Spleen (tissue), 11 donors: ENCODE measurements around the gene PRMT9. TPM values are rescaled to one million over a fixed set of nuclear protein-coding genes. Genes with fewer than 3 reads are reported as not detected.

Source experiments
- DNase-seq: peaks from one replicate; pipeline ENCODE4 v3.0.0-alpha.2; 2020
- H3K27ac ChIP-seq, 8 donors: fragments of 200-600 bp; sonication (generic) in 7 of 8; 1 replicate in 4 of 8; 2 replicates in 4 of 8; pipeline versions ENCODE4 v1.5.0 to v1.8.0; 2016 to 2021; ENCODE audit warnings: inconsistent platforms in 4 of 8, mild to moderate bottlenecking in 4 of 8, moderate library complexity in 1 of 8
- H3K27me3 ChIP-seq, 7 donors: fragments of 200-600 bp; sonication (generic) in 6 of 7; replicated peaks in 1 of 7; 1 replicate in 4 of 7; 2 replicates in 3 of 7; pipeline versions ENCODE4 v1.5.0 to v1.8.0; 2016 to 2021; ENCODE audit warnings: inconsistent platforms in 3 of 7, mild to moderate bottlenecking in 1 of 7
- H3K36me3 ChIP-seq, 6 donors: fragments of 200-600 bp; sonication (generic) in 5 of 6; 1 replicate in 4 of 6; 2 replicates in 2 of 6; pipeline versions ENCODE4 v1.5.0 to v1.8.0; 2016 to 2021; ENCODE audit warnings: inconsistent platforms in 2 of 6
- H3K4me1 ChIP-seq, 6 donors: fragments of 200-600 bp; sonication (generic) in 5 of 6; 1 replicate in 3 of 6; 2 replicates in 3 of 6; pipeline versions ENCODE4 v1.5.0 to v1.8.0; 2016 to 2021; ENCODE audit warnings: inconsistent platforms in 3 of 6
- H3K4me3 ChIP-seq, 8 donors: fragments of 200-600 bp; sonication (generic) in 7 of 8; 1 replicate in 4 of 8; 2 replicates in 4 of 8; pipeline versions ENCODE4 v1.5.0 to v1.8.0; 2016 to 2021; ENCODE audit warnings: inconsistent platforms in 4 of 8, mild to moderate bottlenecking in 4 of 8, moderate library complexity in 2 of 8
- H3K9me3 ChIP-seq, 8 donors: fragments of 200-600 bp; sonication (generic) in 7 of 8; 1 replicate in 4 of 8; 2 replicates in 4 of 8; pipeline versions ENCODE4 v1.5.0 to v1.8.0; 2016 to 2021; ENCODE audit warnings: inconsistent platforms in 4 of 8
- CTCF ChIP-seq, 11 experiments: fragments of 200-600 bp in 7 of 11; fragments of 450-650 bp in 4 of 11; sonication (generic) in 4 of 11; IDR thresholded peaks in 8 of 11; conservative IDR thresholded peaks in 3 of 11; 1 replicate in 7 of 11; 2 replicates in 4 of 11; pipeline versions ENCODE4 v1.4.0 to v1.8.0; 2016 to 2021; ENCODE audit warnings: antibody characterized with exemption in 11 of 11, inconsistent platforms in 4 of 11, mild to moderate bottlenecking in 1 of 11
- POLR2A ChIP-seq, 3 donors: fragments of 450-650 bp; IDR thresholded peaks; one replicate each; pipeline ENCODE4 v1.5.1; 2017; ENCODE audit warnings: antibody characterized with exemption in 3 of 3, mild to moderate bottlenecking in 1 of 3
- POLR2AphosphoS5 ChIP-seq, 3 donors: sonication (generic); formaldehyde crosslinking; IDR thresholded peaks; one replicate each; pipeline ENCODE4 v1.5.1; 2017; ENCODE audit warnings: antibody characterized with exemption in 3 of 3
- WGBS, 5 donors: extraction: QIAGEN DNeasy Blood & Tissue Kit in 3 of 5; methylation state at CpG; one replicate each; pipeline versions ENCODE4 v1.1.5 to v1.1.7; 2013 to 2018; 5-methylcytosine and 5-hydroxymethylcytosine counted together
- intact Hi-C: fragments of 100-400 bp; cut with DNase I; formaldehyde crosslinking; loops from one replicate; pipeline ENCODE4 v1.15.0; 2023; ENCODE audit warnings: low total_unique reads
- polyA plus RNA-seq, 3 donors: library from polyadenylated mRNA; stranded (reverse); fragments of 200-250 nt; gene quantifications; one replicate each; pipeline ENCODE4 v1.2.1, GENCODE V29; 2013
- total RNA-seq, 7 donors: library from RNA; depleted of rRNA in 3 of 7; stranded (reverse); fragments of >200 nt in 3 of 7; fragmentation: NEBNext Ultra II Directional in 4 of 7; extraction: Animal tissue kit (Norgen Biotek cat#: 25700) in 4 of 7; gene quantifications; one replicate each; pipeline versions ENCODE4 v1.1.0 to v1.2.1, GENCODE V29; 2016 to 2021
- donor health status: healthy with polysubstance abuse.
- donor health status: DM: no; HTN: no; CAD: no; lungs with moderate emphysema.
- donor health status: DM: no; HTN: no; CAD: no.
- donor health status: Bipolar disorder and iron deficiency.
- donor health status: healthy.
- donor health status: DM: no; HTN: no; CAD: no.
- donor health status: DM: yes; HTN: yes; CAD: no.

The PRMT9 gene
- total and polyA plus RNA-seq, 10 donors = 2.9 to 11.2 (median 8.7) TPM

GRCh38 chr4:147644471-147644870 lies 39.5 kb downstream of the PRMT9 start:
- H3K9me3 ChIP-seq = no peaks in the 10 kb centered on the region
- H3K4me1 ChIP-seq = no peaks in the 10 kb centered on the region
- H3K27ac ChIP-seq = no peak overlapping the region
- H3K27me3 ChIP-seq = no peaks in the 10 kb centered on the region
- intact Hi-C loops = no loop called here
- no peak for DNase-seq
- TF ChIP-seq CTCF (IDR thresholded peaks at IDR 0.05 in 8 of 11, conservative IDR thresholded peaks at IDR 0.05 in 3 of 11) (no peak), POLR2A (IDR thresholded peaks at IDR 0.05) (no peak)
- 88 to 96% (median 94%) methylated on average over 3 of the region's 3 CpGs for WGBS, 5 donors
- no peak overlapping the region for H3K4me3 ChIP-seq
- peaks cover 0 to 60% (median 23%) of the 10 kb centered on the region in 6 donors for H3K36me3 ChIP-seq

- Histone ChIP-seq H3K36me3 (peaks cover 0 to 60% (median 23%) of the 10 kb centered on the region in 6 donors), H3K27me3 (no peaks in the 10 kb centered on the region), H3K4me1 (peaks cover 0 to 5% (median 0%) of the 10 kb centered on the region in 6 donors), H3K27ac (no peak overlapping the region), H3K4me3 (no peak overlapping the region), H3K9me3 (no peaks in the 10 kb centered on the region)
- DNase-seq = no peak
- intact Hi-C loops = no loop called here
- TF ChIP-seq POLR2A (IDR thresholded peaks at IDR 0.05) = no peak
- TF ChIP-seq CTCF (IDR thresholded peaks at IDR 0.05 in 8 of 11, conservative IDR thresholded peaks at IDR 0.05 in 3 of 11) = no peak
- TF ChIP-seq POLR2AphosphoS5 (IDR thresholded peaks at IDR 0.05) = no peak
- WGBS, 5 donors = 100% methylated on average over 1 of the region's 1 CpG
These were observed 40.3 kb downstream of the PRMT9 start for GRCh38 chr4:147643616-147644015.

GRCh38 chr4:147640331-147640730 lies 43.6 kb downstream of the PRMT9 start:
- Histone ChIP-seq H3K27me3 (no peaks in the 10 kb centered on the region), H3K9me3 (peaks cover 0 to 6% (median 0%) of the 10 kb centered on the region in 8 donors), H3K27ac (no peak overlapping the region), H3K4me3 (no peak overlapping the region), H3K4me1 (peaks cover 0 to 5% (median 0%) of the 10 kb centered on the region in 6 donors), H3K36me3 (peaks cover 0 to 75% (median 49%) of the 10 kb centered on the region in 6 donors)
- TF ChIP-seq POLR2A (IDR thresholded peaks at IDR 0.05) = no peak
- TF ChIP-seq POLR2AphosphoS5 (IDR thresholded peaks at IDR 0.05) = no peak
- no peak for TF ChIP-seq CTCF (IDR thresholded peaks at IDR 0.05 in 8 of 11, conservative IDR thresholded peaks at IDR 0.05 in 3 of 11)
- 94 to 100% (median 100%) methylated on average over 1 of the region's 1 CpG for WGBS, 5 donors
- no peak for DNase-seq
- intact Hi-C loops = no loop called here

GRCh38 chr4:147639388-147639787 lies 44.6 kb downstream of the PRMT9 start:
- H3K4me1 ChIP-seq = peaks cover 0 to 5% (median 0%) of the 10 kb centered on the region in 6 donors
- DNase-seq = no peak
- peaks cover 3 to 84% (median 58%) of the 10 kb centered on the region in 6 donors for H3K36me3 ChIP-seq
- H3K27me3 ChIP-seq = no peaks in the 10 kb centered on the region
- intact Hi-C loops = no loop called here
- no peak overlapping the region for H3K4me3 ChIP-seq
- no peak overlapping the region for H3K27ac ChIP-seq
- H3K9me3 ChIP-seq = peaks cover 0 to 6% (median 0%) of the 10 kb centered on the region in 8 donors
- no peak for TF ChIP-seq POLR2A (IDR thresholded peaks at IDR 0.05)
- no peak for TF ChIP-seq CTCF (IDR thresholded peaks at IDR 0.05 in 8 of 11, conservative IDR thresholded peaks at IDR 0.05 in 3 of 11)
- TF ChIP-seq POLR2AphosphoS5 (IDR thresholded peaks at IDR 0.05) = no peak
